GM15510 (cell line): ENCODE results near the gene CHML.

Source experiments
- POLR2A ChIP-seq: IDR thresholded peaks from 3 replicates; pipeline ENCODE4 v1.6.1; 2011; ENCODE audit warnings: borderline replicate concordance; ENCODE audit not compliant: insufficient read length; ENCODE audit errors: extremely low read depth

Gene CHML

DNA sequence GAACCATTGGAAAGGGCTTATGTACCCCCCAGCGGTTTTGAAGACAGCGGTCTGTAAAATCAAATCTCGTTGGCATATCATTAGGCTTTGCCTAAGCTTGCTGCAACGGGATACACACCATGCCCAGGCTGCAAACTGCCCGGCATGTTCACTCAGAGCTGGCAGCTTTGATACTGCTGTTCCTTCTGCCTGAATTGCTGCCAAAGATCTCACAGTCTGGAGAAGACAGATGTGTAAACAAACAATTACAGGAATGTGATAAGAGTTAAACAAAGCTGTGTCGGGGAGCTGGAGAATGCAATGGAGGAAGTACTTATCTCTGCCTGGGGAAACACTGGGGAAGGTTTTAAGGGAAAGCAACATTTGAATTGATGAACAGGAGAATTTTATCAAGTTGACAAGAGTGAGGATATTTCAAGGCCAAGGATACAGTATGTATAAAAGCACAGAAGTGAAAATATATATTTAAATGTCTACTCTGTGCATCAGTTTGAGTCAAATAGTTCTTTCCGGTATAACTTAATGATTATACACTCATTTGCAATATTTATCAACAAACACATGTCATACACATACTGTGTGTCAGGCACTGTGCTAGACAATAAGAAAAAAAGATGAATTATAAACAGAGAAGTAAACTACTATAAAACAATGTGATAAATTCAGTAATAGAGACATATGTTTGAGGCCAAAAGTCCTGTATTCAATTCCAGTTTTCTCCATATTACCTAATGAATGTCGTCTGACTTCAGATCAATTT is 29.9 kb downstream of the CHML start:
- no peak for TF ChIP-seq POLR2A

DNA sequence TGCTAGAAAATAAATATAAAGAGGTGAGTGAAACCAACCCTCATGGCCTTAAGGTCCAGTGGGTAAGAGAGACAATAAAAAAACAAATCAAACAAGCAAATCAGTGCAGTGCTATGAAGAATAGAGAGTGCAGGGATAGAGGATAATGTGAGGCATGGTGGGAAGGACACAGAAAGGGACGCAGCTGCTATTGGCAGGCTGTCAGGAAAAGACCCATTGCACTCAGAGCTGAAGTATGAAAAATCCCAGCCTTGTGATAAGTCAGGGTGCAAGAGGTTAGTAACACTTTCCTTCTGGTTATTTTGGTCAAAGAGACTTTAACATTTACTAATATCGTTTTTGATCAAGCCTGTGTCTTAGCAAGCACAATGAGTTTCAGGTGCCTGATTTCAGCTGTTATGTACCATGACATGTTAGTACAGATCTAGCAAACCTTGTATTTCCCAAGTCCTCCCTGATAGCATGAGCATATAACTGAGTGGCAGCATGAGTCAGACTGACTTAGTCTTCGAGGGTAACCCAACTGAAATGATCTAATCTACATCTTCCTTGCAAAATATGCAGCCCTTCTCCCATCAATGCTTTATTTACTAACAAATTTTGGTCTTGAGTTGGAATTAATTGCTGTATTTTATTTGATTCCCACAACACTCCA is 31.7 kb downstream of the CHML start:
- TF ChIP-seq POLR2A, result no peak

DNA sequence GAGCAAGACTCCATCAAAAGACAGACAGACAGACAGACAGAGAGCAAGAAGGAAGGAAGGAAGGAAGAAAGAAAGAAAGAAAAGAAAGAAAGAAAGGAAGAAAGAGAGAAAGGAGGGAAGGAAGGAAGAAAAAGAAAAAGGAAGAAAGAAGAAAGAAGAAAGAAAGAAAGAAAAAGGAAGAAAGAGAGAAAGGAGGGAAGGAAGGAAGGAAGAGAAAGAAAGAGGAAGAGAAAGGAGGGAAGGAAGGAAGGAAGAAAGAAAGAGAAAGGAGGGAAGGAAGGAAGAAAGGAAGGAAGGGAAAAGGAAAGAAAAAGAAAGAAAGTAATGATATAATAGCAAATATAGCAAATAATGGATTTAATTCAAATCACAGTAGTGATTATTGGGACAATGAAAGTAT is 32.7 kb downstream of the CHML start:
- TF ChIP-seq POLR2A, result no peak

DNA sequence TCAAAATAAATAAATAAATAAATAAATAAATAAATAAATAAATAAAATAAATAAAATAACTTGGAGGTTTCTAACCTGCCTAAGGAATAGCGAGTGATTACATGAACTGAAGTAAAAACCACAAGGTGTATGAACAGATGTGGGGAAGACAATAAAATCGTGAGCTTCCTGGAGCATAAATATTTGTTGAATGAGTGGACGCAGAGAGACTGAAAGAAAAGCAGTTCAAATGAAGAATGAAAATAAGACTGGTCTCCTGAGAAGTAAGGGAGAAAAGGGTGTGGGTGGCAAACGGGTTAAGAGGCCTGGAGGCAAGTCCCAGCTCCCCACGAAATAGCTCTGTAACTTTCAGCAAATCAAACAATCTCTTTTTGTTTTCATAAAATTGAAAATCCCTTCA is 33.6 kb downstream of the CHML start:
- TF ChIP-seq POLR2A, result no peak

DNA sequence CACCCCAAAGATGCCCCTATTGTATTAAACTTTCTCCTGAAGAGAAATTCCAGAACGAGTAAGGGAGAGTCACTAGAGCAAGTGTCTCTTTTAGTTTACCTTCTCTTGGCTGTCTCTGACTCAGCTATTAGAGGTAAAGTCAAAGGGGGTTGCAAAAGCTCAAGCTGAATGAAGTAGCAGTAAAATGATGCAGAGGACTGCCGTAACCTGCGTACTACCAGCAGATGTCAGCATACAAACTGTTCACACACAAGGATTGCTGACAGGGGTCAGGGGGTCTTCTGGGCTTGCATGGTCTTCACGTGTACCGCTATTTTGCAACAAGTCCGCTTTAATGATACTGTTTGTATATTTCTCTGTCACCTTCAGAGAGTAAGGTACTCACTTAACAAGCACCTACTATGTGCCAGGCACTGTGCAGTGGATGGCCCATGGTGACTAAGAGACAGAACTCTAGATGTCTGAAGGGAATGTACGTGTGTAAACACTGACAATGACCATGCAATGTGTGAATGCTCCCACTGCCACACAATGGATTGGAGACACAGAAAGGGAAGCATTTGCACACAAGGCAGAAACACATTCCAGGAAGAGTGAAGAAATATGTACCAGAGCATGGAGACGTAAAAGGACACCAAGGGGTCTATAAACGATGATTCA is 34.9 kb downstream of the CHML start:
- no peak for TF ChIP-seq POLR2A

DNA sequence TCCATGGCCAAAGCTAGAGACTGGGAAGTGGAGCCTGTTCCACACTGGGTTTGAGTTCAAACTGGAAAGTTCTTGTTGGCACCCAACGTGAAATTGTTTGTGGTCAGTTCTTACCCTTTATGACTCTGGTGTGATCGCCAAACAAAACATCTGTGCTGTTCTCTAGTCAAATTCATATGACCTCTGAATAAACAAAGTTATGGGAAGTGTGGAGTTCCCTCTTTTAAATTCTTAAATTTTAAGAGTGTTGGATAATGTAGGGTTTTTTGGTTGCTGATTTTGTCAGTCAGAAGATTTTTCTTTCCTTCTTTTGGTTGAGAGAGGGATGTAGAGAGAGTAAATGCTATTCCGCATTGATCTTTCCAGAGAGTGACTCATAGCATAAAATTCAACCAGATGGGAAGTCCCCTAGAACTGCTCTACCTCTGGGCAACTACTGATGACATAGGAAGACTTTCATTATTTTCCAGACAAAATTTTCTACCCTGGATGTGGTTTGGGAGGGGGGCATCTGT is 36.4 kb downstream of the CHML start:
- no peak for TF ChIP-seq POLR2A

DNA sequence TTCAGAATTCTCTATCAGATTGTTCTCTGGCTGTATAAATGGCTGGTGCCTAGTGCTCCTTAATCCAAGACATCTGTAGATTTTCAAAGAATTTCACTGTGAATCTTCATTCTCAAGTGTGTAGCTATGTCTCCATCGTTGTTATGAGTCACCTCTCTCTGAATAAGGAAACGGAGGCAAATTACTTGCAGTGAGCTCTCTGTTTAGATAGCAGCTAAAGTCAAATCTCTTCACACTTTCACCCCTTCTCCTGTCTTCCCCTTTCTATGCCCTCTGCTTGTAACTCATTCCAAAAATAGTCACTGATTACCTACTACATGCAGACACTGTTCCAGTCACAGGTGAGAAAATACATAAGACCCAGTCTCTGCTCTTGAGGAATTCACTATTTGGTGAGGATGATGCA is 39.7 kb downstream of the CHML start:
- no peak for TF ChIP-seq POLR2A

DNA sequence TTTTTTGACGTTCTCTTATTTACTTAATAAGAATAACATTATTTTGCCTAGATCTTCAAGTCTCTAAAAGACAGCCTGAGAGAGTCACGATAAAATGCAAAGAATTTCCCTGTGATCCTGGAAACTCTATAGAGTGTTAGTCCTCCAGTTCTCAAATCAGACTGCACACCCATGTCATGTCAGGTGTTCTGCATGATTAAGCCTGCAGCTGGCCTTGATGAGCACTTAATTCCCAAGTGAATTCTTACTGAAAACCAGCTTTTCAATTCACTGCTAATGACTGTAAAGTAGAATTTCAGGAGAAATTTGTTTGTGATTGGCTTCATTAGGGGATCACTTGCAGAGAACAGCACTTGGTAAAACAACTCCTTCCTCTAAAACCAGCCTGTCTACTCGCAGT is 41.9 kb downstream of the CHML start:
- no peak for TF ChIP-seq POLR2A

DNA sequence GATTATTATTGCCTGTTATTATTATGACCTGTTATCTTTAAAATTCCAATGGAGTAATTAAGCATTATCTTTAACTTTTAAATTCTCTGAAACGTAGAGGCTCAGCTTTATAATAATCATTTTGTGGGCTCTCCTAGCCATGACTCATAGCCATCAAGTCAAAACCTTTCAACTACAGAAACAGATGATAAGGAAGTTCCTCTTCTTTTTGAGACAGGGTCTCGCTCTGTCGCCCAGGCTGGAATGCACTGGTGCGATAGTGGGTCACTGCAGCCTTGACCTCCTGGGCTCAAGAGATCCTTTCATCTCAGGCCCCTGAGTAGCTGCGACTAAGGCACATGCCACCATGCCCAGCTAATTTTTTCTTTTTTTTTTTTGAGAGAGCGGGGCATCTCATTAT is 43.5 kb downstream of the CHML start:
- TF ChIP-seq POLR2A, result no peak

DNA sequence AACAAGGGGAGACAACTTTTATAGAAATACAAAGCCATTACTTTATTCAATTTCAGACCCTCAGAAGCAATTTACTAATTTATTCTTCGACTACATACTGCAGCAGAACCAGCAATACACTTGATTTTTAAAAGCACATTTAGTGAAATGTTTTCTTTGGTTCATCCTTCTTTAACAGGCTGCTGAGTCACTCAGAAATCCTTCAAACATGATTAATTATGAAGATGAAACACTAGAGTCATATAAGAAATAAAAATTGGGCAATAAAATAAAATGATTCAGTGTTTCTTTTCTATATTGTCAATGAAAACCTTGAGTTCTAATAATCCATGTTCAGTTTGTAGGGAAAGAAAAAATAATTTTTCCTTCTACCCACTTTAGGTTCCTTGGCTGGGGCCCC is 47.0 kb downstream of the CHML start:
- TF ChIP-seq POLR2A, result no peak

DNA sequence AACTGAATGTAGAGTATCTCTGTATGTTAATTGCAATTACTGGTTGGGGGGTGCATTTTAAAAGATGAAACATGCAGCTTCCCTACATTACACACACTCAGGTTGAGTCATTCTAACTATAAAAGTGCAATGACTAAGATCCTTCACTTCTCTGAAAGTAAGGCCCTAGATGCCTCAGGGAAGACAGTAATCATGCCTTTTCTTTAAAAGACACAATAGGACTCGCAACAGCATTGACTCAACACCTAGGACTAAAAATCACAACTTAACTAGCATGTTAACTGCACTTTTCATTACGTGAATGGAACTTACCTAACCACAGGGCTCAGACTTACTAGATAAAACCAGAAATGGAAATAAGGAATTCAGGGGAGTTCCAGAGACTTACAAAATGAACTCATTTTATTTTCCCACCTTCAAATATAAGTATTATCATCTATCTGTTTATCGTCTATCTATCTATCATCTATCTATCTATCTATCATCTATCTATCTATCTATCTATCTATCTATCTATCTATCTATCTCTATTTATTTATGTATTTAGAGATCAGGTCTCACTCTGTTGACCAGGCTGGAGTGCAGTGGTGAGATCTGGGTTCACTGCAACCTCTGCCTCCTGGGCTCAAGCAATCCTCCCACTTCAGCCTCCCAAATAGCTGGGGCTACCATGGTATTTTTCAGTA is 47.8 kb downstream of the CHML start:
- no peak for TF ChIP-seq POLR2A

DNA sequence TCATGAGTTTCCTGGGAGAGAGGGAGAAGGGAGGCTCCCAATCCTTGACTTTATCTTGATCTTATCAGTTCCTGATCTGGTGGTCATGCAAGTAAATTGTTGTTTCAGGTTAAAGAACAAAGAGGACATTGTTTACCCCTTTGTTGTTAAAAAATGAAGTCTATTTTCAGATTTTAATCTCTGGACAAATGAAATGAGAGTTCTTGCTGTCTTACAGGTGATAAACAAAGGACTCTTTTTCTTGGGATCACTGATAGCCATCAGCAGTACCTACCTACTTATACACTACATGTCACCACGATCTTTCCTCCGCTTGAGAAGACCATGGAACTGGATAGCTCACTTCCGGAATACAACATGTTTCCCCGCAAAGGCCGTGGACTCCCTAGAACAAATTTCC is 48.4 kb downstream of the CHML start:
- TF ChIP-seq POLR2A, result no peak

DNA sequence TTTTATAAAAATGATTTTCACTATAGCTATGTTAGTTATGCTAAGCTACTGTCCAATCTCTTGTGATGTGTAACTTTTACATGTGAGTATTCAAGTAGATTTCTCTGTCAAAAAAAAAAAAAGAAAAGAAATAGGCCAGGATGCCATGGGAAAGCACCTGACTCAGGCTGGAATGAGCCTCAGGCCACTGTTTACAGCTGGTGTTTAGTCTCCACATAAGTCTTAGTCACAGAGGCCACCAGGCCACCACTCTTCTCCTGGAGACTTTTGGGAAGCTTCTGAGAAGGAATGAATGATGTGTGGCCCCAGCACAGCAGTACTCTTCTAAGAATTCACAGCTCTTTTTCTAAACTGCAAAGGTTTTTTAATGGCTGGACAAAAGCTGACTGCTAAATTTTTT is 48.9 kb downstream of the CHML start:
- no peak for TF ChIP-seq POLR2A

DNA sequence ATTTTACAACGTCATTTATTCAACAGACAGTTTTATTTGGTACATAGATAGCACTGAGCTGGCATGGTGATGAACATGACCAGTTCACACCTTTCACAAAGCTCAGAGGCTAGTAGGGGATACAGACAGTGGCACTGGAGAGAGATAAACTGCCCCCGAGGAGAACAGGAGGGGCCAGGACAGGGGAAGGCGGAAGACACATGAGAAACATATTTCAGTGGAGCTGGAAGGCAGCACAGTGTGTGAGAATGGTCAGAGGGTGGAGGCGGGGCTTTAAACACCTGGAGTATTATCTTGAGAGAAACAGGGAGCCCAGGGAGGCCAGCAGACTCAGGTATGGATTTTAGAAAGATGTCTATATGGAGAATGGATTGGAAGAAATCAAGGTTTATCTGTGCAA is 49.5 kb downstream of the CHML start:
- TF ChIP-seq POLR2A, result no peak
